Activated CD4-positive, alpha-beta T cell treated with anti-CD3 and anti-CD28 coated beads for 1 hour (primary cell): ENCODE measurements around the gene IKZF2.

ENCODE experiments used
- DNase-seq: peaks from one replicate; pipeline ENCODE4 v3.0.0-alpha.2; 2020

IKZF2 gene

DNA sequence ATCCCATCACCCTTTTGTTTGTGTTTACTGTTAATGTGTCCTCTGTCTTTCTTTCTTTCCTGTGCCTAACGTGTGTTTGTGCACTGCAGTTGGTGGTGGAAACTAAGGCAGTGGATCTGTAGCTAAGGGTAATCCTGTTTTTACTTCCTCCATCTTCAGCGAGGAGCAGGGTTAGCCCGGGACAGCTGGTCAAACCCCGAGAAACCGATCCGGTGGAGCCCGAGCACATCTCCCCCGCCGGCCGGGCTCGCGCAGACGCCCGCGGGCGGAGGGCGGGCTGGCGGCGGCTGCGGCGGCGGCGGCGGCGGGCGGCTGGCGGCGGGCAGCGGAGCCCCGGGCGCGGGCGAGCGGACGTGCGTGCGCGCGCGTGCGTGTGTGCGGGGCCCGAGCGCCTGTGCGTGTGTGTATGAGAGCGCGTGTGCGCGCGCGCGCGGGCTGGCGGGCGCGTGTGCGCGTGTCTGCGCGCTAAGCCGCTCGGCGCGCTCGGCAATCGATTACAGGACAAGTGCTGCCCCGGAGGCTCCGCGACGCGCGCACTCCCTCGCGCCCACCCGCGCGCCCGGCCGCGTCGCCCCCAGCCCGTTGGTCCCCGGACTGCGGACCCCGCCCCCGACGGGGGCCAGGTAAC is at the start of gene IKZF2:
Gene IKZF2, minus strand, starts transcription at position 176 of the 628 bp plus-strand sequence. CDS start 2,983 bp downstream, outside the sequence.
- DNase-seq: peak; percentile 43

DNA sequence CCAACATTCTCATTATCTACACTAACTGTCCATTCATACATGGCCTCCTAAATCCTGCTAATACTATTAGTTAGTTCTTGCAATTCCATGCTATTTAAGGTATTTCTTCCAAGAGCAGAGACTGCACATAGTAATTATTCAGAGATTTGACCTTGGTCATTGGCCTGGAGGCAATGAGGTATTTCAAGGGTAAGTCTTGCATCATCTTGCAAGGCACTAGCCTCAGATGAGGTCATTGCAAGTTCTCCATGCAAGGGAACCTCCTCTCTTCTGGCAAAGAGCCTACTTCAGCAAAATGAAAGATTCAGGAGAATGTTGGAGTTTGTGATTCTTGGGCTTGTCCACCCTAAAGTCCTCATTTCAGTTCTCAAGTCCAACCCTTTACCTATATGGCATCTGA is 48.5 kb upstream of the IKZF2 start:
- DNase-seq: no peak

DNA sequence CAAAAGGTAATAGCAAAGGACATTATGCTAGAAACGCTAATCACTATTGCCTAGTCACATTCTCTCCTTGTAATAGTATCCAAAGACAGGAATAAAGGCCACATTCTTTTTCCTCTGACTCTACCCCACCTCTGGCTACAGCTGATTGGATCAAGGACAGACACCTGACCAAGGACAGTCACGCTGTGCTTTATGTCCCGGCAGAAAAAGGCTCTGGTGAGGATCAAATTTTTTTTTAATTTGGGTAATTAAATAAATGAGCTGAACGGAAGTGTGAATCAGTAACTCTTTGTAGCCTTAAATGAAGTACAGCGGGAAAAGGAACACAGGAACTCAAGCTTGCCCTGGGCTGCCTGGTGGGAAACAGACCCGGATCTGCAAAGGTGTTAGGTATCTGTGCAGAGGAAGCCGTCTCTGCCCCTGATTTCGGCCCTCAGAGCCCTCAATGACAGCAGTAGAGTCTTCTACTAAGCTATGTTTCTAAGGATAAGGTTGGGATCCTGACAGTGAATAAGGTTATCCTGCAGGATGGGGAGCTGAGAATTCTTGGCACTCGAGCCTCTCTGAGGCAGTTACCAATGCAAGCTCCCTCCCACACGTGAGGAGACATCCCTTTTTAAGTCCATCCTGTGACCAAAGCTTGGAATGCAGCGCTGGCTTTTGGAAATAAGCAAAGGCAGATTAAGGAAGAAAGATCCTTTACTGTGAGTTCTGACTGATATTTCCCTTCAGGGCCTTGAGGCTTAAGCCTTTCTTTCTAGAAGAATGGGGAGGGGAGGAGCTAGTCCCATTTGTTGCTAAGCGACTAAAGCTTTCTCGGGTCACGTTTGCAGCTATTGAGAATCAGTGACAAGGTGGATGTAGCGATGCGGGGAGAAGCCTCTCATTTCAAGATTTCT is 37.8 kb upstream of the IKZF2 start:
- no peak for DNase-seq

DNA sequence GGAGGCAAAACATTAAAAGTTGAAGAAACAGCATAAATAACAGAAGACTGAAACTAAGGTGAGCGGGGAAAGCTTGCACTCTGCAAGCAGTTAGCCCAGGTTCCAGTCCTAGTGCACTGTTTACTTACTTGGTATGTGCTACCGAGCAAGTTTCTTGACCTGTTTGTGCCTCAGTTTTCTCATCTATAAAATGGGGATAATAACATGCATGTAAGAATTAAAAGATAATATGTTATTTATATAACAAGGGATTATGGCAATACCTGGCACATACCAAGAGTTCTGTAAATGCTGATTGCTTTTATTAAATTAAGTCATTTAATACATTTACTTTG is 37.1 kb upstream of the IKZF2 start:
- no peak for DNase-seq

DNA sequence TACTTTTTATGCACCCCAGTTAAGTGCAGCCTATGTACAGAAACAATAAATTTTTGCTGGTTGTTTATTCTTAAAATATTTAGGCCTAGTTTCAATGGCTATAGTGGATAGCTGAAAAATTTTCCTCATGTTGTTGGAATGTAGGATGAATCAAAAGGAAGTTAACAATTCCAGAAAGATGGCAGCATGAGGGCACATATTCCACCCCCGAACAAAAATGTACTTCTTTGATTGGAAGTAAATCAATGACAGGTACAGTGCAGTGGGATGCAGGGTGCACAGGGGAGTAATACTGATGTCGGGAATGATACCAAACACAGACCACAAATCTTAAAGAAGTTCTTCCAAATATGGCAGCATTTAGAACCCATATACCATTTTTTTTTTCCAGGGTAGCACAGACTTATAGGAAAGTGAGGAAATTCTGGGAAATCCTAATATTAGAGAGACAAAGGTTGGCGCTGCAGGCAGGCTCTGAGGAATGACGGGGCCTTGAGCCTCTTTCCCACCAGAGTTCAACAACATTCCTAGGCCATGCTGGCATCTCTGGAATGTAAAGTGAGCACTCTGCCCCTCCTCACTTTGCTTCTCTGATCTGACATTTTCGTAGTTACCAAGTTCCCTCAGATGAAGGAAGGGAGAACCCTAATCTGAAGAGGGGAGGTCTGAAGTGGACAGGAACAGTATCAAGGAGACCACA is 36.6 kb upstream of the IKZF2 start:
- no peak for DNase-seq

DNA sequence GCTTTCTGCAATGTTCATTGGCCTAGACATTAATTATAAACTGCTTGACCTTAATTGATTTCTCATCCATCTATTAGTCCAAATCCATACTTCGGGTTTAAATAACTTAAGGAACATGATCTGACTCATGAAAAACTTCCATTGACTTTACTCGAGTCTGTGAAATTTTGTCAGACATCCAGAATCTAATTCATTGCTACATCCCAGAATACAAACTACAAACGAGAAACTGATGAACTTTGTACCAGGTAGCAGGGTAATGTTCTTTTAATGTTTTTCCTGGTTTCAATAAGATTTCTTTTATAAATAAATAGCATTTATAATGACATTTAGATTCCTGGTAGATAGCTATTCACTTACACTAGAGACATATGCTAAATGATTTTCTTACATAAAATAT is 36.0 kb upstream of the IKZF2 start:
- no peak for DNase-seq

DNA sequence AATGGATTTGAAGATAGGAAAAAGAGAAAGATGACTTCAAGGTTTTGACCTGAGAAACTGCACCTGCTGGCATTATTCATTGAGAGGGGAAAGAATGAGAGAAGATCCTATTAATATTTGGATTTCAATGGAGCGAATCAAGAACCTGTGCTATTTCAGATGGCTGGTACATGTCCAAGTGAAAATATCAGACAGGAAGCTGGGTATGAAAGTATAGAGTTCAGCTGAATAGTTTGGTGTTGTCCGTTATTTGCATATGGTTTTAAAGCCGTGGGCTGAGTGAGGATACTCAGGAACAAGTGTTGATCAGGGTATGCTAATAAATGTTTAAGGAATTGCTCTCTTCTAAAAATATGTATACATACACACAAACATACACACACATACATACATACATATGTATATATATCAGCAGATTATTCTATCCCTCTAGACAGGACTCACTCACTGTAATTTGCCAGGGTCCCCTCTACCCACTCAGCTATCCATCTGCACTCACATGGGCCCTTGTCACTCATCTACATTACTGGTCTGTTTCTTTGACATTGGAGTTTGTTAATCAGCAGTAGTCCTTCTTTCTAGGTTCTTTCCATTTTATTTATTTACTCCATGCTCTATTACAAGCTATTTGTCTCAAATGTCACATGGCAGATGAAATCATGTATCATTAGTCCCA is 33.9 kb upstream of the IKZF2 start:
- DNase-seq: no peak

DNA sequence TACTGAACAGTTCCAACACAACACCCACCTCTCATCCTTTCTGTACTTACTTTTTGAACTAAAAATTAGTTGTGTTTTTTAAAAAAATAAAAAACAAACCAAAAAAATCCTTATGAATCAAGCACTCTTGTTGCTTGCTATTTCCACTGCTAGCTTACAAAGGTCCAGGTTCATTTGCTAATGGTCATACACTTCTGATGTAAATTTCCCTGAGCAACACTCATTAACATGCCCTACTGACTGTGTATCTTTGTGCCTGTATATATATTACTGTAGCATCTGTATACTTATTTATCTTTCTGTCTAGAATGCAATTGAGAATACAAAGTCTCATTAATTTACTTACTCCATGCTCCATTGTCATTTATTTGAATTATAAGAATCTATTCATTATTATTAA is 30.3 kb upstream of the IKZF2 start:
- DNase-seq: no peak

DNA sequence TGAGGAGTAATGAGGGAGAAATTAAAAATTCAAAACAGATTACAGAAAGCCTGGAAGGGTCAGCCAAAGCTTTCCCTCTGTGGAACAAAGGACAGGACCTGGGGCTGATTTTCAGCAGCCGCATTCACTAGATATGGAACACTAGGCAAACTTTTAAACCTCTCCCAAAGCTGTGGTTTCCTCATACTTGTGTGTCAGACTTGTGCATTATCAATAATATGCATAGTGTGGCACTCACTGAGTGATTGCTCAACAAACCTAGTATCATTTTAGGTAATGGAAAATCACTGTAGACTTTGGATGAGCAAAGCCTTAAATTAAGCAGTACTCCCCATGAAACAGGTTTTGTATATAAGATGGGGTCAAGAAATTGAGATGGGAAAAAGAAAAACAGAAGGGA is 26.3 kb upstream of the IKZF2 start:
- DNase-seq: no peak

DNA sequence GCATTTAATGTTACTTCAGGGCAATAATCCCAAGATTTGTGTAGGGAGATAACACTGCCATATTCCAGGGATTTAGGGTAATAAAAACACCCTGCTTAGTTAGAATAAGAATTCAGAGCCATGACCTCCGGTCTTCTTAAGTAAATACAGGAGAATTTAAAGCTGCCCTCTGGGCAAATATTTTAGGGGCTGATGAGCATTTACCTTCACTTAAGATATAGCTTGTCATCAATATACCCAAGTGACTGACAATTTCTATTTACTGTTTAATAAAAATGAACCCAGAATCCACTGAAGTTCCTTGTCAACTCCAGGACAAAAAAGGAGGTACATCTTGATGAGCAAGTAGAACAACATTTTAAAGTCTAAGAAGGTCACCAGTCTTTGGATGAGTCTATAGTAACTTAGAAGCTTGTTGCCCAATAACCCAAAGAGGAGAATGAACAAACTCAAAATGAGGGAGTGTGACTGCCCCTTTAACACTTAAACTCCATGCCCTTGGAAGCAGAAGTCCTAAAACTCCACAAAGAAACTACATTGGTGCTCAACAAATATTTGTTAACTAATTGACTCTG is 24.3 kb upstream of the IKZF2 start:
- DNase-seq: no peak

DNA sequence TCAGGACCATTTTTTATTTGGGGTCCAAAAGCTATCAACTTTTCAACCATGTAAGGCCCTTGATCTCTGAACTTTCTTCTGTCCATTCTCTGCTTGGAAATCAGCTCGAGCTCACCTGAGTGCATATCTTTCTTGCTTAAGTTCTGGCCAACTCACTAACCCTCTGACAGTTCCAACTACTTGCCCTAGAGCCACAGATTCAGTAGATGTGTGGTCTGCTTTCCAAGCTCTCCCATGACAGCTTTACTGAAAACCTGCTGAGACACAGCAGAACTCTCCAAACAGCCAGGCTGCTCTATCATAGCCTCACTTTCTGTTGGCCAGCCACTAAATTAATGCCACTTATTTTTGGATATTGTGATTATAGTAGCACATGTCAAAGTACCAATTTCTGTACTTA is 21.2 kb upstream of the IKZF2 start:
- no peak for DNase-seq

DNA sequence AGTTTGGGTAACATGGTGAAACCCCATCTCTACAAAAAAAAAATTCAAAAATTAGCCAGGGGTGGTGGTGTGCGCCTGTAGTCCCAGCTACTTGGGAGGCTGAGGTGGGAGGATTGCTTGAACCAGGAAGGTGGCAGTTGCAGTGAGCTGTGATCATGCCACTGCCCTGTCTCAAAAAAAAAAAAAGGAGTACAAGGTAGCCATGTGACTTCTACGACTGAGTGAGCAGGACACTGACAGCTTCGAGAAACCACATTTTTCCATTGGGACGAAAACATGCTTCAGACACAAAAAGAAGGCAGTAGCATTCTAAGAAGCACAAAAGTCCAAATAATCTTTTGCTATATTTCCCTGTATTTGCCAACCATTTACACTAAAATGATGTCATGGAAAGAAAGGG is 19.7 kb upstream of the IKZF2 start:
- no peak for DNase-seq

DNA sequence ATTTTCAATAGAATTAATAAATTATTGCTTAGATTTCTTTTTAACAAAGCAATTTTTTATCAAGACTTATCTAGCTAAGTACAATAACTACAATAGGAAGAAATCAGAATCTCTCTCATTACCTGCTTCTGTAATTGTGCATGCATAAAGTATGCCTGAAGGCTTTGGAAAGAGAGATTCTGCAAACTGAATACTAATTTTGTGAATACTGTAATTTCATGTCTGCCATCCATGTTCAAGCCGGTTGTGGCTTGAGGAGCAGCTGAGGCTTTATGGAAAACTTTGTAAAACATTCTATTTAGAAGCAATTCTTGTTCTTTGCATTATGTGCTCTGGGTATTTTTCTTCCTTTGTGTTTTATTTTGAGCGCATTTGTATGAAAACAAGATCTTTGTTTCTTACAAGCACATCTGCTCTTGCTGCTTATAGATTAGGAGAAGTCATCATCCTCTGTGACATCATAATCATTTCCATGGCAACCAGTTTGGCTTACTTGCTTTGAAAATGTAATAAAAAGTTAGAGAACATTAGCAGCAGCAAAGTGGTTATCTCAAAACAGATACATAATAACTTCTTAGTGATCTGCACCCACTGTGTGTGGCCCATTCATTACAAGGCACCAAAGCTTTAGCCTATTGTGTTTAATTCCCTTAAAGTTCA is 16.0 kb upstream of the IKZF2 start:
- no peak for DNase-seq

DNA sequence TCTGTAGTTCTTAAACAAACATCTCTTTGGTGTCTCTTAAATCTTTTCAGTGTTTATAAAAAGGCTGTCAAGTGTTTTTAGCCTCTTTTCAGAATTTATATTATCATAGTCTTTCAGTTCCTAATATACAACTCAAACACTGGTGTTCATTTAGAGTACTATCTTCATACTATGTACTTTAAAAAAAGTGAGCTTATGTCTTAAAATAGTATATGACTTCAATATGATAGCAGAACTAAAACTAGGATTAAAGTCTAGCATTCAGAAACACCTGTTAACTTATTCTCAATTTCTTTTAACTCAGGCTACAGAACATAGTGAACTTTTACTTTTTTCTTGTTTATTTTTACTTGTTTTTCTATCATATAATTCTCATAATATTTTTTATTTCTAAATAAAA is 14.7 kb upstream of the IKZF2 start:
- DNase-seq: no peak

DNA sequence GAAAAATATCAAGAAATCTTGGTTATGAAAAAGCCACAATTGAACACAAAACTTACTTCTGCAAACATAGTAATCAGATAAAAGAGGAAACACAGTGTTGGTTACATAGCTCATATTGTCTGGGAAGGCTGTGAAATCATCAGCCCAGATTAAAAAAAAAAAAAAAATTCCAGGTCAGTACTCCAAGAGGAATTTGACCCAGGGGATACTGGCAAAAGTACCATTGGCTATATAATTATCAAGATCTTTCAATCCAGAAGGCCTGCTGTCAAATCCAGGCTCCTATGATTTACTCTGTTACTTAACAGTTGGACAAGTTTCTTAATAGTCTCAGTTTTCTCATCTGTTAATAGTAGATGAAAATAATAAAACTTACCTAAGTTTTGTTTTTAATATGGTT is 12.9 kb upstream of the IKZF2 start:
- DNase-seq: no peak

DNA sequence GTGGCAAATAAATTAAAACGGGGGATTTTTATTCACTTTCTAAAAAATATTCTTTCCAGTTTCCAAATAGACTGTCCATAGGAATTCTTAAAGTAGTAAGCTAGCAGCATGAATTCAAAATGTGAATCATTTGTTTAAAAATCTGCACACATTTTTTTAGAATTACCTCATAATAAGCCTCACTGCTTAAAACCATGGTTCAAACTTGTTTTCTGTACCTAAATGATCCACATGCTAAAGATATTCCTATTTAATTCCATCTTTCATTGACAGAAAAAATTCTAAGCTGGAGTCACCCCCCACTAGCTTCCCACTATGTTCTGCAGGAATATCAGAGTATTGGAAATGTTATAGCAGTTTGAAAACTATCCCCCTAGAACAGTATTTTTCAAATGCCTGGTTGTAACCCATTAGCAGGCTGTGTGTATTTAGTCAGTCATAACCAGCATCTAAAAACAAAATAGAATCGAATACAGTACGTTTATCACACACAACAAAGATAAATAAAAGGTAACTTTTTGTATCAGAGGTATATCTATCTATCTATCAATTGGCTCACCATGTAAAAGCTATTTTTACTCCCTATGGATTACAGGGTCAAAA is 11.2 kb upstream of the IKZF2 start:
- no peak for DNase-seq

DNA sequence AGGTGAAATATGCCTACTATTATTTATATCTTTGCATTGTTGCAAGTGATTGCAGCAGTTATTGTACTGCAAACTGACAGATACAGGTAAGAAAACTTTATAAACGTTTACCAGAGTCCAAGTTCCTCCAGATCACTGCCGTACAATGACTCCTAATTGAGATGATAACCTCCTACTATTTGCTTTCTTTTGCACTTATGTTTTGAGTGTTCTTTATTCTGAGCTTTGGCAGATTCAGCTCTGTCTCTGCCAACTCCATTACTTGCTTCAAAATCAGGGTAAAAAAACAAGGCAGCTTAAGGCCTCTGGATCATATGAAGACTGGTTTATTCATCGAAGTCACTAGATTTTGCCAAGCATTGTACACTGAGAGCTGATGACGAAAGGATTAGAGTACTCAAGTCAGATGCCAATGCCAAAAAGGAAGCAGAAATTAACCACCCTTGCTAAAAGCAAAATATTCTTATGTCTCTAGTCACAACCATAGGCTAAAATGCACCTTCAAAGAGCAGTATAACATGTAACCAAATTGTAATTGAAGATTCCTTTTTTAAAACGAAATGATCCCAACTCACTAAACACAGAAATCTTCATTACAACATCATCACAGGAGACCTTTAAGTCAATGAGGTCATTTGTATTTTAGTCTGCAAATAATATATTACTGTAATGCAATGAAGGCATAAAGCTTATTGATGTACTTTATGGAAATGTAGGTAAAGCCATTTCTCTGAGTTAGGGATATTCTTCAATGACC is 10.5 kb upstream of the IKZF2 start:
- no peak for DNase-seq

DNA sequence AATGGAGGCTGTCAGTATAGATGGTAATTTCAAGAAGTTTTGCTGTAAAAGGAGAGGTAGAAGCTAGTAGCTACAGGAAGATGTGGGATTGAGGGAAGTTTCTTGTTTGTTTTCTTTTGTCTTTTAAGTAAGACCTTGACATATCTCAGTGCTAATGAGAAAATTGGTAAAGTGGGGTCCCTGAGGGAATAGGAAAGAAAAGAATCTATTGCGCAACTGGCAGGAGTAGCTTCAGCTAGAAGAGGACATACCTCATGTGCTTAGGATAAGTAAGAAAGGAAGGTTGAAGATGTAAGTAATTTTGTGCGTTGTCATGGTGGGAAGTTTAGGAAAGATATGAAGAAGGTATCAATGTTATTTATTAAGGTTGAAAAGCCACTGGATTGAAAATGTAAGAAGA is 8.4 kb upstream of the IKZF2 start:
- no peak for DNase-seq

DNA sequence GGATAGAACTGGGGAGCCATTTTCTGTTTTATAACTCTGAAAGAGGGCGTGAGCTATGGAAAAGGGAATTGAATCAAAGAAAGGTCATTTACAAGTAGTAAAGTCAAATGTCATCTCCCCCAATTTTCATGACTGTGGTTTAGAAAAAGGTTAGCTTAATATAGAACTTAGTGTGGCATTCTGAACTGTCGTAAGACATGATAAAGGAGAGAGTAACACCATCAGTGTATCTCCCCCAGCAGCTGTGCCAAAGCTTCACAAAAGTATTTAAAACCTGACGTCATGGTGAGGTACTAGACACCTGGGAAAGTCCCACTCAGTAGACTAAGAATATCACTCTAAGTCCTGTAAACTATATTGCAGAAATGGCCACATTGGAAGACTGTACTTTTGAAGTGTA is 5.8 kb upstream of the IKZF2 start:
- DNase-seq: no peak

DNA sequence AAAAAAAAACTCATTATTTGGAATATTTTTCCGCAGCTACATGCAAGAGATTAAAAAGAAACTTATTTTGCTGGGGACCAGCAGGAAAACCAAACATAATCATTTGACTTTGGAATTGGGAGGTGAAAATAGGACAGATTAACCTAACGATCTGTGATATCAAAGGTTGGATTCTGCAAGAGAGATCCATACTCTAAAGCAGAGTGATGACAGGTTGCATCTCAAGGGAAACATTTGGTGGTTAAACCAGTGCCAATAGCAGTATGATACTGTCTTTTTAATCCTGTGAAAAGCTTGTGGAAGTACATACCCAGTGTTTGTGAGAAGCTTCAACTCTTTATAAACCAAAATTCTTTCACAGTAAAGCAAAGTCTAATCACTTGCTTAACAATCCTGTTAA is 5.3 kb upstream of the IKZF2 start:
- DNase-seq: no peak

DNA sequence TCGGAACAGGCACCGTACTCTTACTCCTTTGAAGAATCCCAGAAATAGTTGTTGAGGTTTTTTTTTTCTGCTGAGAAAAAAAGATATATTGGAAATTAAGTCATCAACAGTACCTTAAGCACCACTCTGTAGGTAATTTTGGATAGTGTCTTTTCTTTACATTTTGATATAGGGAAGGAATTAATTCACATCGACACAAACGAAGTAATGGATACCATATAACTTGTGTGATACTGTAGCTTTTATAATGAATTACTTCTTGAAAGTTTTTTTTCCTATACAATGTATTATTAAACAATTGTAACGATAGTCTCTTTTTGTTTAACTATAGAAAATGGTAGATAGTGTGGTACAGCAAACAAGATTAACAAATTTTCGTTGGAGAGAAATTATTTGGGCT is 1.5 kb upstream of the IKZF2 start:
- DNase-seq: no peak
